Lower lobe of right lung (tissue), 2 donors: Measurements from ENCODE around the gene HMCES. TPM values are rescaled to one million over a fixed set of nuclear protein-coding genes. Genes with fewer than 3 reads are reported as not detected.

ENCODE experiments used
- ATAC-seq, 2 donors: fragments of 200-7000 bp; cut with Tn5 transposase; one replicate each; pipeline ENCODE4 v1.9.1; 2020 to 2022; ENCODE audit warnings: mild to moderate bottlenecking in 2 of 2, moderate library complexity in 2 of 2
- DNase-seq: peaks from one replicate; pipeline ENCODE4 v3.0.0-alpha.2; 2020
- H3K27ac ChIP-seq: fragments of 200-600 bp; one replicate; pipeline ENCODE4 v1.8.0; 2022
- H3K27me3 ChIP-seq: fragments of 200-600 bp; one replicate; pipeline ENCODE4 v1.8.0; 2022; ENCODE audit warnings: low read depth
- H3K36me3 ChIP-seq: fragments of 200-600 bp; one replicate; pipeline ENCODE4 v1.8.0; 2022; ENCODE audit warnings: mild to moderate bottlenecking
- H3K4me1 ChIP-seq: fragments of 200-600 bp; one replicate; pipeline ENCODE4 v1.8.0; 2022
- H3K4me3 ChIP-seq: fragments of 200-600 bp; one replicate; pipeline ENCODE4 v1.8.0; 2022; ENCODE audit warnings: mild to moderate bottlenecking
- H3K9me3 ChIP-seq: fragments of 200-600 bp; one replicate; pipeline ENCODE4 v1.8.0; 2022
- intact Hi-C: fragments of 100-400 bp; cut with DNase I; formaldehyde crosslinking; loops from one replicate; pipeline ENCODE4 v1.11.0; 2022
- total RNA-seq: library from RNA; stranded (reverse); fragmentation: NEBNext Ultra II Directional; extraction: Animal tissue kit (Norgen Biotek cat#: 25700); gene quantifications from one replicate; pipeline ENCODE4 v1.2.1, GENCODE V29; 2021
- TF ChIP-seq, protein P1 (sequence below): fragments of 200-600 bp; IDR thresholded peaks from one replicate; pipeline ENCODE4 v1.8.0; 2022; ENCODE audit warnings: antibody characterized with exemption, mild to moderate bottlenecking
- donor health status: DM: no; HTN: yes; CAD: no; lungs with severe emphysema.

The HMCES gene
- total RNA-seq, 1 donor from 2014 or later = 28.1 TPM

DNA sequence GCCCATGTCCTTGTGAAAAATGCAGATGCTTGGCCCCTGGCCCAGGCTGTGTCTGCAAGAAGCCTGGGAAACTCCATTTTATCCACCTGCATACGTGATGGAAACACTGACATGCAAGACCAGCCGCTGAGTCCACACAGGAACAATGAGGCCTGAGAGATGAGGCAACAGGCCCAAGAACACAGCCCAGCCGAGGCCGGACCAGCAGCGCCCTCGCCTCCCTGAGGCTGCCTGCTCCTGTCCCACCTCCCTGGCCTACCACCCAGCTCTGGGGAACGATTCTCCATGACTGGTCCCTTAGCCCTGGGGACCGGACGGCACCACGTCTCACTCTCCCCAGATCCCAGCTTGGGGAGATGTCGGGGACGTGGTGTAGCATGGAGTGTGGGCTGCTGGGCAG is 47.5 kb downstream of the HMCES start:
- no peaks in the 10 kb centered on the region for H3K4me1 ChIP-seq
- H3K27ac ChIP-seq = no peak overlapping the region
- intact Hi-C loops = no loop called here
- TF ChIP-seq, protein P1, sequence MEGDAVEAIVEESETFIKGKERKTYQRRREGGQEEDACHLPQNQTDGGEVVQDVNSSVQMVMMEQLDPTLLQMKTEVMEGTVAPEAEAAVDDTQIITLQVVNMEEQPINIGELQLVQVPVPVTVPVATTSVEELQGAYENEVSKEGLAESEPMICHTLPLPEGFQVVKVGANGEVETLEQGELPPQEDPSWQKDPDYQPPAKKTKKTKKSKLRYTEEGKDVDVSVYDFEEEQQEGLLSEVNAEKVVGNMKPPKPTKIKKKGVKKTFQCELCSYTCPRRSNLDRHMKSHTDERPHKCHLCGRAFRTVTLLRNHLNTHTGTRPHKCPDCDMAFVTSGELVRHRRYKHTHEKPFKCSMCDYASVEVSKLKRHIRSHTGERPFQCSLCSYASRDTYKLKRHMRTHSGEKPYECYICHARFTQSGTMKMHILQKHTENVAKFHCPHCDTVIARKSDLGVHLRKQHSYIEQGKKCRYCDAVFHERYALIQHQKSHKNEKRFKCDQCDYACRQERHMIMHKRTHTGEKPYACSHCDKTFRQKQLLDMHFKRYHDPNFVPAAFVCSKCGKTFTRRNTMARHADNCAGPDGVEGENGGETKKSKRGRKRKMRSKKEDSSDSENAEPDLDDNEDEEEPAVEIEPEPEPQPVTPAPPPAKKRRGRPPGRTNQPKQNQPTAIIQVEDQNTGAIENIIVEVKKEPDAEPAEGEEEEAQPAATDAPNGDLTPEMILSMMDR = no peak
- ATAC-seq (no peak), DNase-seq (no peak)
- H3K9me3 ChIP-seq = no peaks in the 10 kb centered on the region
- no peaks in the 10 kb centered on the region for H3K27me3 ChIP-seq
- H3K4me3 ChIP-seq = no peak overlapping the region
- H3K36me3 ChIP-seq = no peaks in the 10 kb centered on the region

DNA sequence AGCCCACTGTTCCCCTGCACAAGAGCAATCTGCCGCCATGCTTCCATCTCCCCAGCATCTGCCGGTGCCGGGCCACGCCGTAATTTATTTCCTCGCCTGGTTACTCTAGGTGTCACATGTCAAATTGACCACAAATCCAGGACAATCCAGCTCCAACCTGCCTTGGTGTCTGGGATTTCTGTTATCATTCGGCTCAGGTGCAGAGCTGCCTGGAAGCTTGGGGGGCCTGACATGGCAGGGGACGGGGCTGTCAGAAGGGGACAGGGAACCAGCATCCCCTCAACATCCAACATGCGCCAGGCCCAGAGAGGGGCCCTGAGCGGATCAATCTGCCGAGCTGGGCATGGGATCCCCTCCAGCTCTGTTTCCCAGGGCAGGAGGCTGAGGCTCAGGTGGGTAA is 47.9 kb downstream of the HMCES start:
- Histone ChIP-seq H3K27ac (no peak overlapping the region), H3K4me1 (no peaks in the 10 kb centered on the region), H3K9me3 (no peaks in the 10 kb centered on the region), H3K4me3 (no peak overlapping the region), H3K27me3 (no peaks in the 10 kb centered on the region), H3K36me3 (no peaks in the 10 kb centered on the region)
- DNase-seq (no peak), ATAC-seq (no peak)
- TF ChIP-seq, protein P1 = no peak
- intact Hi-C loops = no loop called here

DNA sequence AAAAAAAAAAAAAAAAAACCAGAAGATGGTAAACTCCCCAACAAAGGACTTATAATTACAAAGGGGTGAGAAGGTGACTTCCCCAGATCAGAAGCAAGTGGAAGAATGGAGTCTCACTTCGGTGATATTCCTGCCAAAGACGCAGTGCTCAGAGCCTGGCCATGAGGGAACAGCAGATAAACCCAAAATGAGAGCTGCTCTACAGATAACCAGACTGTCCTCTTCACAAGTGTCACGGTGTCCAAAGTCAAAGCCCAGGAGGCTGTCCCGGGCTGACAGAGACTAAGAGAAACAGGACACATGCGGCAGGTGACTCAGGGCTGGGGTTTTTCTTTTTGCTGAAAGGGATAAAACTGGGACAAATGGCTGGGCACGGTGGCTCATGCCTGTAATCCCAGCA is 48.8 kb downstream of the HMCES start:
- TF ChIP-seq, protein P1 = no peak
- no peaks in the 10 kb centered on the region for H3K9me3 ChIP-seq
- H3K27me3 ChIP-seq = no peaks in the 10 kb centered on the region
- no peak overlapping the region for H3K27ac ChIP-seq
- ATAC-seq (no peak), DNase-seq (no peak)
- no peaks in the 10 kb centered on the region for H3K4me1 ChIP-seq
- intact Hi-C loops = no loop called here
- H3K36me3 ChIP-seq = no peaks in the 10 kb centered on the region
- H3K4me3 ChIP-seq = no peak overlapping the region

DNA sequence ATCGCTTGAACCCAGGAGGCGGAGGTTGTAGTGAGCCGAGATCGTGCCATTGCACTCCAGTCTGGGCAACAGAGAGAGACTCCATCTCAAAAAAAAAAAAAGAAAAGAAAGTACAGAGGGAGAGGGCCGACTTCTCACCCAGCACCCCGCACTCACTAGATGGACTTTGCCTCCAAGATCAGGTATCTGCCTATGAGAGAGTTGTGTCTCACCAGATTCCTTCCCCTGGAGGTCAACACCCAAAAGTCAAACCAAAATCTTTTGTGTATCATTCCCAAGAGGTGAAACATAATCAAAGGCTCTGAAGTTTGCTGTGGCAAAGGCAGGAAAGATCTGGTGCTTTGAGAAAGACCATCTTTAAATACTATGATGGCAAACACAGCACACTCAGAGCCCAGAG is 51.2 kb downstream of the HMCES start:
- TF ChIP-seq, protein P1 = no peak
- Histone ChIP-seq H3K36me3 (no peaks in the 10 kb centered on the region), H3K27me3 (no peaks in the 10 kb centered on the region), H3K4me3 (no peak overlapping the region), H3K9me3 (no peaks in the 10 kb centered on the region), H3K27ac (no peak overlapping the region), H3K4me1 (no peaks in the 10 kb centered on the region)
- intact Hi-C loops = no loop called here
- DNase-seq = no peak
- ATAC-seq = no peak

DNA sequence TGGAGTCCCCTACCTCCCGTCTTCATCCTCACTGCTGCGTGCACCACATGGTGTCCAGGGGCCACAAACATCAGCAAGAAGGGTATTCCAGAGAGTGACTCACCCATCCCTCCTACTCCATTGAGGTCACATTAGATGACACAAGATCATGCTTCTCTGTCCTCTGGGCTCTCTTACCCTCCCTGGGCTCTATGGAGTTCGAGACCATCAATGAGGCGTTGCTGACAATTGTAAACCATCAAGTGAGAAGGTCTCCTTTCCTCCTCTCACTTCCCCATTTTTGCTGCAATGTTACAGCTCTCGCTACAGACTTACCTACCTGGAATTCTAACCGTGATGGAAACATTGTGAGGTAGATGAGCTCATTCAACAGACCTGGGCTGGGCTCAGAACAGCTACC is 51.7 kb downstream of the HMCES start:
- H3K4me1 ChIP-seq = no peaks in the 10 kb centered on the region
- H3K27me3 ChIP-seq = no peaks in the 10 kb centered on the region
- no peak overlapping the region for H3K4me3 ChIP-seq
- TF ChIP-seq, protein P1 = no peak
- DNase-seq = no peak
- intact Hi-C loops = no loop called here
- H3K36me3 ChIP-seq = no peaks in the 10 kb centered on the region
- H3K9me3 ChIP-seq = no peaks in the 10 kb centered on the region
- ATAC-seq = no peak
- H3K27ac ChIP-seq = no peak overlapping the region

DNA sequence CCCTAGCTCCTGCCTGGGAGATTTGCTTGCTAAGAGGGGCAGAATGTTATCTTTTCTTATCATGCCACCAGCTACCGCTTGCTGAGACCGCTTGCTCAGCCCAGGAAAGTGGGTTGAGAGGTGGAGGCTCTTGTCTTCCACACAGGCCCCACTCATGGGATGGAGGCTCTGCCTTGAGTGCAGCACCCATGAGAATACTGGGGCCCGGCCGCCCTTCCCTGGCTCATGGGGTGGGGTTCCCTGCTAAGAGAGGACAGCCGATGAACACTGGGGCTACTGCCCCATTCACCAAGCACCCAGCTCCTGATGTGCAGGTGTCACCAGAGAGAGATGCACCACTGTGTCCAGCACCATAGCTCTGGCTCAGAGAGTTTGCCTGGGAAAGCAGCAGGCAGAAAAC is 55.2 kb downstream of the HMCES start:
- no peak overlapping the region for H3K4me3 ChIP-seq
- DNase-seq (no peak), ATAC-seq (no peak)
- no peaks in the 10 kb centered on the region for H3K27me3 ChIP-seq
- H3K27ac ChIP-seq = no peak overlapping the region
- no peaks in the 10 kb centered on the region for H3K4me1 ChIP-seq
- intact Hi-C loops = no loop called here
- TF ChIP-seq, protein P1 = no peak
- no peaks in the 10 kb centered on the region for H3K36me3 ChIP-seq
- H3K9me3 ChIP-seq = no peaks in the 10 kb centered on the region
